AG04449 (cell line): Measurements from ENCODE around the gene TMEM125.

Experiments used
- CTCF ChIA-PET: fragments of 350-600 bp; formaldehyde crosslinking; extraction: SDS; loops from one replicate; lab custom pipeline; 2021; ENCODE audit warnings: antibody characterized with exemption; lab: Yijun Ruan, JAX
- POLR2A ChIA-PET: fragments of 400-600, 350-600 bp; formaldehyde crosslinking; extraction: SDS; loops from one replicate; lab custom pipeline; 2020; ENCODE audit warnings: antibody characterized with exemption, inconsistent platforms; lab: Yijun Ruan, JAX
- DNase-seq: peaks from one replicate; pipeline ENCODE4 v3.0.0-alpha.2; 2010; ENCODE audit warnings: low read depth, low spot score
- H3K4me3 ChIP-seq: 2 replicates; pipeline ENCODE4 v1.5.1; 2011; ENCODE audit warnings: low read depth, mild to moderate bottlenecking, control low read depth, low read length
- TF ChIP-seq, protein P1 (sequence below): IDR thresholded peaks from one replicate; pipeline ENCODE4 v1.5.1; 2011; ENCODE audit warnings: mild to moderate bottlenecking, moderate library complexity, low read length, control low read depth, inconsistent platforms; ENCODE audit not compliant: insufficient read depth; ENCODE audit errors: missing control alignments

Gene TMEM125

DNA sequence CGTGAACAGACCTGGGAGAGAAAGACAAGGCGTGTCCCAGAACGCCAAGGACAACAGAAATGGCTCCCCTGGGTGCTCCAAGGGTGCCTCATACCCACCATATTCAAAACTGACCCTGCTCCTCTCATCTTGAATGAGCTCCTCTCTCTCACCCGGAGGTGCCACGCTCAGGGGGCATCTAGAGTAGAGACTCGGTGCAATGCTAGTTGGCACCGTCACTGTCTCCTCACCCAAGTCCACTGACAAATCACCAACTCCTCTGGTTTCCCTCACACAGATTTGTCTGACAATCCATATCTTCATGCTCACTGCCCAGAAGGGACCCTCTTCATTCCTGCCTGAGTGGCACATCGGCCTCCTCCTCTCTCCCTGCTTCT lies 5.0 kb downstream of the TMEM125 start:
- no peak overlapping the region for H3K4me3 ChIP-seq
- ChIA-PET POLR2A (no interaction called here), CTCF (interaction anchor here (1.2 kb wide), 1 partner anchor 10 kb away, joined by 3 read pairs; no protein-coding TSS in a partner anchor)
- no peak for DNase-seq
- TF ChIP-seq, protein P1, sequence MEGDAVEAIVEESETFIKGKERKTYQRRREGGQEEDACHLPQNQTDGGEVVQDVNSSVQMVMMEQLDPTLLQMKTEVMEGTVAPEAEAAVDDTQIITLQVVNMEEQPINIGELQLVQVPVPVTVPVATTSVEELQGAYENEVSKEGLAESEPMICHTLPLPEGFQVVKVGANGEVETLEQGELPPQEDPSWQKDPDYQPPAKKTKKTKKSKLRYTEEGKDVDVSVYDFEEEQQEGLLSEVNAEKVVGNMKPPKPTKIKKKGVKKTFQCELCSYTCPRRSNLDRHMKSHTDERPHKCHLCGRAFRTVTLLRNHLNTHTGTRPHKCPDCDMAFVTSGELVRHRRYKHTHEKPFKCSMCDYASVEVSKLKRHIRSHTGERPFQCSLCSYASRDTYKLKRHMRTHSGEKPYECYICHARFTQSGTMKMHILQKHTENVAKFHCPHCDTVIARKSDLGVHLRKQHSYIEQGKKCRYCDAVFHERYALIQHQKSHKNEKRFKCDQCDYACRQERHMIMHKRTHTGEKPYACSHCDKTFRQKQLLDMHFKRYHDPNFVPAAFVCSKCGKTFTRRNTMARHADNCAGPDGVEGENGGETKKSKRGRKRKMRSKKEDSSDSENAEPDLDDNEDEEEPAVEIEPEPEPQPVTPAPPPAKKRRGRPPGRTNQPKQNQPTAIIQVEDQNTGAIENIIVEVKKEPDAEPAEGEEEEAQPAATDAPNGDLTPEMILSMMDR: no peak

- no peak for DNase-seq
- ChIA-PET CTCF (interaction anchor here (1.2 kb wide), 1 partner anchor 8 kb away, joined by 3 read pairs; no protein-coding TSS in a partner anchor), POLR2A (no interaction called here)
- H3K4me3 ChIP-seq: no peak overlapping the region
- TF ChIP-seq, protein P1: no peak
These were observed 6.2 kb downstream of the TMEM125 start for GRCh38 chr1:43275826-43276620.

GRCh38 chr1:43276673-43277072 lies 6.9 kb downstream of the TMEM125 start:
- TF ChIP-seq, protein P1: no peak
- H3K4me3 ChIP-seq: no peak overlapping the region
- DNase-seq: no peak
- POLR2A ChIA-PET: no interaction called here
- CTCF ChIA-PET: no interaction called here

GRCh38 chr1:43277116-43277876 lies 7.5 kb downstream of the TMEM125 start:
- TF ChIP-seq, protein P1: no peak
- ChIA-PET CTCF (no interaction called here), POLR2A (interaction anchor here (0.5 kb wide), 1 partner anchor 18 kb away, joined by 3 read pairs; no protein-coding TSS in a partner anchor)
- DNase-seq: no peak
- no peak overlapping the region for H3K4me3 ChIP-seq

- TF ChIP-seq, protein P1: no peak
- POLR2A ChIA-PET: no interaction called here
- DNase-seq: no peak
- H3K4me3 ChIP-seq: no peak overlapping the region
- CTCF ChIA-PET: no interaction called here
These were observed 9.4 kb downstream of the TMEM125 start for GRCh38 chr1:43279161-43279560.

DNA sequence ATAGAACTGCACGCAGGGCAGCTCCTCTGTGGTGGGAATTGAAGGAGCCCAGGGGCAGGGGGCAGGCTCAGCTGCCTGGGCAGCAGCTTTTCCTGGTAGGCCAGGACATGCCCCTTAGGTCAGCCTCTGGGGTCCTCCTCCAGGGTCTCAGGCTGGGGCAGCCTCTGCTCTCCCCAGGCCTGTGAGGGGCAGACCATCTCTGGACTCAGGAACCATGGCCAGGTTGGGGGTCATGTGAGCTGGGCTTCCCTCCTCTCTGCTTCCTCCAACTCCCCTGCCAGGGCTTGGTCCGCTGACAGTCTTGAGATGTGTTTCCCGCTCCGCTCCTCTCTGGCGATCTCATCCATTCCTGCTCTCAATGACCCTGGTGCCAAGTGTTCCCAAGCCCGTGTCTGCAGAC lies 9.9 kb downstream of the TMEM125 start:
- TF ChIP-seq, protein P1: no peak
- no peak overlapping the region for H3K4me3 ChIP-seq
- DNase-seq: no peak
- ChIA-PET POLR2A (no interaction called here), CTCF (interaction anchor here (0.7 to 1.1 kb wide), 2 partner anchors 9 to 78 kb away, joined by 3 read pairs; no protein-coding TSS in a partner anchor)
